Measurements from ENCODE around the gene SORBS1. TPM values are rescaled to one million over a fixed set of nuclear protein-coding genes. Genes with fewer than 3 reads are reported as not detected.

Gene SORBS1
- total and polyA plus RNA-seq, 2 experiments from 2014 or later, result 11.0 to 20.6 TPM

DNA sequence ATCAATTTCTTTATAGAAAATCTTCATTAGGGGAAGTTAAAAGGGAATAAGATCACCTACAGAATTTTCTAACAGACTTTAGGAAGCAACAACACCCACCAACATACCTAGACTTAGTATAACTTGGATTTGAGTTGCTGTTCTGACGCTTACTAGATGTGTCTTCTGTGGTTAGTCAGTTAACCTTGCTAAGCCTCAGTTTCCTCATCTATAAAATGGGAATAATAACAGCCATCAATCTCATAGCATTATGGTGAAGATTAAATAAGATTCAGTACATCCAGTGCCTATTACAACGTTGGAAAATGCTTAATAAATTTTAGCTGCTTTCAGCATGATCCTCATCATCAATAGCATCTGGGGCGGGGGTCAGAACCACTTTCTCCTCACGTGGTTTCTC, 106.2 kb downstream of the SORBS1 start:
- Histone ChIP-seq H3K4me1 (ENCODE audit: low read depth) (peaks cover 24% of the 10 kb centered on the region), H3K27ac (no peak overlapping the region), H3K9me3 (ENCODE audit: low read depth) (no peaks in the 10 kb centered on the region), H3K36me3 (no peaks in the 10 kb centered on the region), H3K4me3 (no peak overlapping the region), H3K27me3 (no peaks in the 10 kb centered on the region)
- no peak for DNase-seq (ENCODE audit: low read depth in 1 of 2, low spot score in 1 of 2)
- TF ChIP-seq, protein P1, sequence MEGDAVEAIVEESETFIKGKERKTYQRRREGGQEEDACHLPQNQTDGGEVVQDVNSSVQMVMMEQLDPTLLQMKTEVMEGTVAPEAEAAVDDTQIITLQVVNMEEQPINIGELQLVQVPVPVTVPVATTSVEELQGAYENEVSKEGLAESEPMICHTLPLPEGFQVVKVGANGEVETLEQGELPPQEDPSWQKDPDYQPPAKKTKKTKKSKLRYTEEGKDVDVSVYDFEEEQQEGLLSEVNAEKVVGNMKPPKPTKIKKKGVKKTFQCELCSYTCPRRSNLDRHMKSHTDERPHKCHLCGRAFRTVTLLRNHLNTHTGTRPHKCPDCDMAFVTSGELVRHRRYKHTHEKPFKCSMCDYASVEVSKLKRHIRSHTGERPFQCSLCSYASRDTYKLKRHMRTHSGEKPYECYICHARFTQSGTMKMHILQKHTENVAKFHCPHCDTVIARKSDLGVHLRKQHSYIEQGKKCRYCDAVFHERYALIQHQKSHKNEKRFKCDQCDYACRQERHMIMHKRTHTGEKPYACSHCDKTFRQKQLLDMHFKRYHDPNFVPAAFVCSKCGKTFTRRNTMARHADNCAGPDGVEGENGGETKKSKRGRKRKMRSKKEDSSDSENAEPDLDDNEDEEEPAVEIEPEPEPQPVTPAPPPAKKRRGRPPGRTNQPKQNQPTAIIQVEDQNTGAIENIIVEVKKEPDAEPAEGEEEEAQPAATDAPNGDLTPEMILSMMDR (IDR thresholded peaks at IDR 0.05; ENCODE audit: low read depth, low read length), result no peak

DNA sequence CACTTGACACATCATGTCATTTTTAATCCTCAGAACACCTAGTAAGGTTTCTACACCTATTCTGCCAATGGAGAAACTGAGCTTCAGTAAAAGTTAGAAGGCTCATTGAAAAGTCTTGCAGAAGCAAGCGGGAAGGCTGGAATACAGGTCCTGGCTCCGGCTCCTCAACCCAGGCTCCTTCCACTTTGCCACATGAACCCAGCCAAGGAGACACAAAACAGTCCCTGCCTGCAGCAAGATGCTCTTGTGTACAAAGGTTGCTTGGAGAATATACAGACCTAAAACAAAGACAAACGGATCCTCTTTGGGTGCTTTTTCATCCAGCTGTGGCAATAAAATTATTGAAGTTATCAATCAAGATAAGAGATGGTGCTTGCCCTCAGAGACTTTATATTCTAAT, 106.8 kb downstream of the SORBS1 start:
- no peaks in the 10 kb centered on the region for H3K27me3 ChIP-seq
- no peaks in the 10 kb centered on the region for H3K9me3 ChIP-seq (ENCODE audit: low read depth)
- no peak for DNase-seq (ENCODE audit: low read depth in 1 of 2, low spot score in 1 of 2)
- no peaks in the 10 kb centered on the region for H3K36me3 ChIP-seq
- TF ChIP-seq, protein P1 (IDR thresholded peaks at IDR 0.05; ENCODE audit: low read depth, low read length), result no peak
- no peak overlapping the region for H3K4me3 ChIP-seq
- H3K4me1 ChIP-seq (ENCODE audit: low read depth), result peaks cover 18% of the 10 kb centered on the region
- no peak overlapping the region for H3K27ac ChIP-seq

DNA sequence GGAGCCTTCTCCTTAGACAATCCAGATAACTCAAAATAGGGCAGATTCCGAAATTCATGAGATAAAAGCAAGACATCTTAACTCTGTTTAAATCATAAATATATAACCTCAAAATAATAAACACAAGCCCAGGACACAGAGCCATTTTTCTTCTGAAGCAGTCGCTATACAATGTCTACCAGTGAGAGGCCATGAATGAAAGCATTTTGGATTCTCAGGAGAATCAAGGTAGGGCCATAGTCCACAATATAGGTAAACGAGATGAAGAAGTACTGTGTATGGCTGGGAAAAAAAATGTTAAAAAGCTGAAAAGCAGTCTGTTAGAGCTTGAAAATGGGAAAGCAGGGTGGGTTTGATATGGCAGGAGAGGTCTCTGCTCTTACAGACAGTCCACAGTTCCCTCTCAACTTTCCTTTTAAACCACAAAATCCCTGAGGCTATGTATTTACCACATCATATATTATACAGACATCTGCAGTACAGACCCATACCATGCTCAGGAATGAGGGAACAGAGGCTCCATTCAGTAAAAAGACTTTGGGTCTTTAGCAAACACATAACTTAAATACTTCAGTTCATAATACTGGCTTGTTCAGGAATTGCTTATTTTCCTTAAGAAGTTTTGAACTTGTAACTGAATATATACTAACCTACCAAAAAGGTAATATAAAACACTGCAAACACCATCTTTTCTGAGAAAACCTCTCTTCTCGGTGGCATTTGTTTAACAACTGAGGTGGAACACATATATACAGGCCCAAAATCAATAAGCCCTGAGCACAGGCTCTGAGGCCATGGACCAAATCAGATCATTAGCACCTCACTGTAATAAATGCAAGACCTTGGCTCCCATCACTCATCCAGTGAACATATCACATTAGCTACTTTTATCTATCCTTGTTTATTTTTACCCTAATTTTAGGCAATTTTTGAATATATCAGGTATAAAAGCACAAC, 109.3 kb downstream of the SORBS1 start:
- no peaks in the 10 kb centered on the region for H3K27me3 ChIP-seq
- no peaks in the 10 kb centered on the region for H3K36me3 ChIP-seq
- no peak overlapping the region for H3K27ac ChIP-seq
- peaks cover 13% of the 10 kb centered on the region for H3K4me1 ChIP-seq (ENCODE audit: low read depth)
- TF ChIP-seq, protein P1 (IDR thresholded peaks at IDR 0.05; ENCODE audit: low read depth, low read length), result no peak
- no peak for DNase-seq (ENCODE audit: low read depth in 1 of 2, low spot score in 1 of 2)
- H3K9me3 ChIP-seq (ENCODE audit: low read depth), result no peaks in the 10 kb centered on the region
- H3K4me3 ChIP-seq, result no peak overlapping the region

DNA sequence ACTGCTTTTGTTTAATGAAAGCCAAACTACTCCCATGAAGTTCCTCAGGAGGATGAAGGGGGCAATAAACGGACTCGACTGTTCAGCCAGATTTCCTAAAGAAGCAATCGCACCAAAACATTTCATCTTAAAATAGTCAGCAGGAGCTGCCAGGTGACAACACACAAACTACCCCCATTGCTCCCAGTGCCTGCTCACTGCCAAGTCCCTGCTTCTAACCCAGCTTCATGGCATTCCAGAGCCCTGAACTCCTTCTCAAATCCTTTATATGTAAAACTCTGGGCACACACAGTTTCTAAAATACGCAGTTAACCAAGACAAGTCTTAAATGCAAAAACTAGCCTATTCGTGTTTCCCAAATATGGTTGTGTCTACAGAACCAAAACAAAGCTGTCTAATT, 110.0 kb downstream of the SORBS1 start:
- Histone ChIP-seq H3K36me3 (no peaks in the 10 kb centered on the region), H3K27ac (no peak overlapping the region), H3K27me3 (no peaks in the 10 kb centered on the region), H3K4me1 (ENCODE audit: low read depth) (peaks cover 10% of the 10 kb centered on the region), H3K9me3 (ENCODE audit: low read depth) (no peaks in the 10 kb centered on the region), H3K4me3 (no peak overlapping the region)
- TF ChIP-seq, protein P1 (IDR thresholded peaks at IDR 0.05; ENCODE audit: low read depth, low read length), result no peak
- no peak for DNase-seq (ENCODE audit: low read depth in 1 of 2, low spot score in 1 of 2)

DNA sequence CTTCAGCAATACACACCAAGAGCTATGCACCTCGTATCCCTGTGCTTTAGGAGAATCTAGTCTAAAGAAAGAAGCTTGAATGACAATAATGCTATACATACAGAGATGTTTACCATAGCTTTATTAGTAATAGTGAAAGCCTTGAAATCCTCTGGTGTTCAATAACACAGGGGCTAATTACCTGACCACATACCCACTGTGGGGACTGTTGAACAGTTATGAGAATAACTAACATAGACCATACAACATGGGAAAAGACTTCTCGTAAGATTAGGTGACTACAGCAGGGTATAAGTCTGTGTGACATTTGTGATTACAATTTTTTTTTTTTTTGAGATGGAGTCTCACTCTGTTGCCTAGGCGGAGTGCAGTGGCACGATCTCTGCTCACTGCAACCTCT, 111.0 kb downstream of the SORBS1 start:
- DNase-seq (ENCODE audit: low read depth in 1 of 2, low spot score in 1 of 2), result no peak
- Histone ChIP-seq H3K27me3 (no peaks in the 10 kb centered on the region), H3K4me1 (ENCODE audit: low read depth) (peaks cover 15% of the 10 kb centered on the region), H3K4me3 (no peak overlapping the region), H3K27ac (no peak overlapping the region), H3K9me3 (ENCODE audit: low read depth) (no peaks in the 10 kb centered on the region), H3K36me3 (no peaks in the 10 kb centered on the region)
- TF ChIP-seq, protein P1 (IDR thresholded peaks at IDR 0.05; ENCODE audit: low read depth, low read length), result no peak
